Keratinocyte (primary cell): ENCODE measurements around the gene TNK1.

Experiments
- EZH2 ChIP-seq: IDR thresholded peaks from one replicate; pipeline ENCODE4 v1.6.1; 2012; ENCODE audit warnings: inconsistent platforms, mild to moderate bottlenecking, low read length, moderate library complexity
- TF ChIP-seq, protein P1 (sequence below), 3 experiments: IDR thresholded peaks in 1 of 3; conservative IDR thresholded peaks in 1 of 3; optimal IDR thresholded peaks in 1 of 3; 2 replicates in 2 of 3; 3 replicates in 1 of 3; pipeline versions ENCODE3 to v1.5.1; 2011; ENCODE audit warnings: low read length in 3 of 3, mild to moderate bottlenecking in 3 of 3, moderate library complexity in 2 of 3, control low read depth in 1 of 3, inconsistent platforms in 1 of 3; ENCODE audit not compliant: insufficient read depth in 2 of 3; ENCODE audit errors: extremely low read depth in 1 of 3

DNA sequence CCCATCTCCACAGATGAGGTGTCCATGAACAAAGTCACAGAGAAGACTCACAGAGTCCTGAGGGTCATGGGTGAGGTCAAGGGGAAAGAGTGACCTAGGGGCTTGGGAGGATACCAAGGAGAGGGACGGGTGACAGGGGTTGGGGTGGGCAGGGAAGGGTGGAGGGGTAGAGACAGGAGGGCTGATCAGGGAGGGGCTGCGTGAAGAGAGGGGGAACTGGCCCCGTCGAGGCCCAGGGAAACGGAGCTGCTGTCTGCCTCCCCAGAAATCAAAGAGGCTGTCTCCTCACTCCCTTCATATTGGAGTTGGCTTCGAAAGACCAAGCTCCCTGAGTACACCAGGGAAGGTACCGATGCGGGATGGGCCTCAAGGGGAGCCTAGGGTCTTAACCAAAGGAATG is 25.3 kb upstream of the TNK1 start:
- TF ChIP-seq, protein P1, sequence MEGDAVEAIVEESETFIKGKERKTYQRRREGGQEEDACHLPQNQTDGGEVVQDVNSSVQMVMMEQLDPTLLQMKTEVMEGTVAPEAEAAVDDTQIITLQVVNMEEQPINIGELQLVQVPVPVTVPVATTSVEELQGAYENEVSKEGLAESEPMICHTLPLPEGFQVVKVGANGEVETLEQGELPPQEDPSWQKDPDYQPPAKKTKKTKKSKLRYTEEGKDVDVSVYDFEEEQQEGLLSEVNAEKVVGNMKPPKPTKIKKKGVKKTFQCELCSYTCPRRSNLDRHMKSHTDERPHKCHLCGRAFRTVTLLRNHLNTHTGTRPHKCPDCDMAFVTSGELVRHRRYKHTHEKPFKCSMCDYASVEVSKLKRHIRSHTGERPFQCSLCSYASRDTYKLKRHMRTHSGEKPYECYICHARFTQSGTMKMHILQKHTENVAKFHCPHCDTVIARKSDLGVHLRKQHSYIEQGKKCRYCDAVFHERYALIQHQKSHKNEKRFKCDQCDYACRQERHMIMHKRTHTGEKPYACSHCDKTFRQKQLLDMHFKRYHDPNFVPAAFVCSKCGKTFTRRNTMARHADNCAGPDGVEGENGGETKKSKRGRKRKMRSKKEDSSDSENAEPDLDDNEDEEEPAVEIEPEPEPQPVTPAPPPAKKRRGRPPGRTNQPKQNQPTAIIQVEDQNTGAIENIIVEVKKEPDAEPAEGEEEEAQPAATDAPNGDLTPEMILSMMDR (optimal IDR thresholded peaks at IDR 0.05 in 1 of 3, IDR thresholded peaks at IDR 0.05 in 1 of 3, conservative IDR thresholded peaks at IDR 0.05 in 1 of 3; ENCODE audit: extremely low read depth in 1 of 3, insufficient read depth in 2 of 3, low read length in 3 of 3): no peak
- no peak for TF ChIP-seq EZH2
